HEK293 (cell line): Measurements from ENCODE around the gene ENTREP3.

Experiments
- KLF1 ChIP-seq: fragments of 450-650 bp; formaldehyde crosslinking; IDR thresholded peaks from 2 replicates; pipeline ENCODE4 v1.5.1; 2016; ENCODE audit warnings: missing biosample characterization, missing genetic modification characterization
- KLF10 ChIP-seq: fragments of 450-650 bp; IDR thresholded peaks from 2 replicates; pipeline ENCODE4 v1.5.1; 2018; ENCODE audit warnings: missing biosample characterization, mild to moderate bottlenecking, missing genetic modification characterization
- KLF16 ChIP-seq: fragments of 450-650 bp; formaldehyde crosslinking; IDR thresholded peaks from 2 replicates; pipeline ENCODE4 v1.5.1; 2017; ENCODE audit warnings: missing biosample characterization, missing genetic modification characterization
- YY2 ChIP-seq: fragments of 450-650 bp; formaldehyde crosslinking; IDR thresholded peaks from 2 replicates; pipeline ENCODE4 v1.5.1; 2016; ENCODE audit warnings: missing biosample characterization, missing genetic modification characterization
- ZBTB8A ChIP-seq: fragments of 450-650 bp; formaldehyde crosslinking; IDR thresholded peaks from 2 replicates; pipeline ENCODE4 v1.5.1; 2016; ENCODE audit warnings: missing biosample characterization, missing genetic modification characterization
- ZNF202 ChIP-seq: fragments of 450-650 bp; formaldehyde crosslinking; IDR thresholded peaks from 2 replicates; pipeline ENCODE4 v1.5.1; 2016; ENCODE audit warnings: missing biosample characterization, missing genetic modification characterization, borderline replicate concordance
- ZNF549 ChIP-seq: fragments of 450-650 bp; IDR thresholded peaks from 2 replicates; pipeline ENCODE4 v1.5.1; 2018; ENCODE audit warnings: missing biosample characterization, missing genetic modification characterization, mild to moderate bottlenecking, inconsistent platforms, moderate library complexity
- ZNF571 ChIP-seq: fragments of 450-650 bp; formaldehyde crosslinking; IDR thresholded peaks from 2 replicates; pipeline ENCODE4 v1.5.0; 2017; ENCODE audit warnings: missing biosample characterization, missing genetic modification characterization
- ZNF776 ChIP-seq: fragments of 450-650 bp; formaldehyde crosslinking; IDR thresholded peaks from 2 replicates; pipeline ENCODE4 v1.5.0; 2017; ENCODE audit warnings: missing biosample characterization, missing genetic modification characterization, borderline replicate concordance
- ZNF777 ChIP-seq: fragments of 450-650 bp; formaldehyde crosslinking; IDR thresholded peaks from 2 replicates; pipeline ENCODE4 v1.5.1; 2017; ENCODE audit warnings: missing biosample characterization, missing genetic modification characterization, borderline replicate concordance
- ZNF785 ChIP-seq: fragments of 450-650 bp; formaldehyde crosslinking; IDR thresholded peaks from 2 replicates; pipeline ENCODE4 v1.5.1; 2016; ENCODE audit warnings: missing biosample characterization, missing genetic modification characterization
- TF ChIP-seq, protein P1 (sequence below): fragments of 450-650 bp; formaldehyde crosslinking; conservative IDR thresholded peaks from 2 replicates; pipeline ENCODE4 v1.5.1; 2016; ENCODE audit warnings: low read depth, missing biosample characterization, missing genetic modification characterization
- TF ChIP-seq, protein P2 (sequence below): fragments of 450-650 bp; formaldehyde crosslinking; IDR thresholded peaks from 2 replicates; pipeline ENCODE4 v1.5.1; 2016; ENCODE audit warnings: missing biosample characterization, missing genetic modification characterization
- TF ChIP-seq, protein P3 (sequence below): fragments of 450-650 bp; formaldehyde crosslinking; IDR thresholded peaks from 2 replicates; pipeline ENCODE4 v1.5.1; 2016; ENCODE audit warnings: missing biosample characterization, missing genetic modification characterization

DNA sequence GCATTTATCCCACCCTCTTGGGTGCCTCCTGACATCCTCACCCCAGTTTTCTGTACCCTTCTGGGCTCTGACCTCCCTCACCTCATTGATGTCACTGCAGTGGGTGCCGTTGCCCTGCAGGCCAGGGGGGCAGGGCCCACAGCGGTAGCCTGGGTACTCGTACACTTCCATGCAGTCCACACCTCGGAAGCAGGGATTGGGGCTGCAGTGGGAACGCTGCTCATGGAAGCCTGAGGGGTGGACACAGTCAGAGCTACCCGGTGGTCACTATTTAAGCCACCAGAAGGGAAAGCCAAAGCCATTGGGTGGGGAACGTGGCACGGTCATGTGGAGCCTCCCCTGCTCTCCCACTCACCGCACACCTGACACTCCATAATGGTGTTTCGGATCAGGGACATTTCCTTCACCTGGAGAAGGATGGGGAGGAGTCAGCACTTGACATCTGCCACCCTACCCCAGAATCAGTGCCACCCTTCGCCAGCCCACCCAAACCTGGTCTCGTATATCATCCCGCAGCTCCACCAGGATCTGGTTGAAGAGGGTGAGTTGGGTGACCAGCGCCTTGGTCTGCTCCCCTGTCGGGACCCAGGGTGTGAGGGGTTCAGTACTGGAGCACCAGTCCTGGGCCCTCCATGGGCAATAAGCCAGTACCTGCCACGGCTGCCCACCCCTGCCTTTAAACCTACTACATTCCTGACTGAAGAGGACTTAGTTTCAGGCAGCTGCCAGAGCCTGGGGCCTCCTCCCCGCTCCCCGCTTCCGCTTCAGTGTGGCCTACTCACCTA lies 52.4 kb downstream of the ENTREP3 start:
- TF ChIP-seq, protein P1, sequence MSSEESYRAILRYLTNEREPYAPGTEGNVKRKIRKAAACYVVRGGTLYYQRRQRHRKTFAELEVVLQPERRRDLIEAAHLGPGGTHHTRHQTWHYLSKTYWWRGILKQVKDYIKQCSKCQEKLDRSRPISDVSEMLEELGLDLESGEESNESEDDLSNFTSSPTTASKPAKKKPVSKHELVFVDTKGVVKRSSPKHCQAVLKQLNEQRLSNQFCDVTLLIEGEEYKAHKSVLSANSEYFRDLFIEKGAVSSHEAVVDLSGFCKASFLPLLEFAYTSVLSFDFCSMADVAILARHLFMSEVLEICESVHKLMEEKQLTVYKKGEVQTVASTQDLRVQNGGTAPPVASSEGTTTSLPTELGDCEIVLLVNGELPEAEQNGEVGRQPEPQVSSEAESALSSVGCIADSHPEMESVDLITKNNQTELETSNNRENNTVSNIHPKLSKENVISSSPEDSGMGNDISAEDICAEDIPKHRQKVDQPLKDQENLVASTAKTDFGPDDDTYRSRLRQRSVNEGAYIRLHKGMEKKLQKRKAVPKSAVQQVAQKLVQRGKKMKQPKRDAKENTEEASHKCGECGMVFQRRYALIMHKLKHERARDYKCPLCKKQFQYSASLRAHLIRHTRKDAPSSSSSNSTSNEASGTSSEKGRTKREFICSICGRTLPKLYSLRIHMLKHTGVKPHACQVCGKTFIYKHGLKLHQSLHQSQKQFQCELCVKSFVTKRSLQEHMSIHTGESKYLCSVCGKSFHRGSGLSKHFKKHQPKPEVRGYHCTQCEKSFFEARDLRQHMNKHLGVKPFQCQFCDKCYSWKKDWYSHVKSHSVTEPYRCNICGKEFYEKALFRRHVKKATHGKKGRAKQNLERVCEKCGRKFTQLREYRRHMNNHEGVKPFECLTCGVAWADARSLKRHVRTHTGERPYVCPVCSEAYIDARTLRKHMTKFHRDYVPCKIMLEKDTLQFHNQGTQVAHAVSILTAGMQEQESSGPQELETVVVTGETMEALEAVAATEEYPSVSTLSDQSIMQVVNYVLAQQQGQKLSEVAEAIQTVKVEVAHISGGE (tag by site-specific recombination) = no peak
- TF ChIP-seq, protein P2, sequence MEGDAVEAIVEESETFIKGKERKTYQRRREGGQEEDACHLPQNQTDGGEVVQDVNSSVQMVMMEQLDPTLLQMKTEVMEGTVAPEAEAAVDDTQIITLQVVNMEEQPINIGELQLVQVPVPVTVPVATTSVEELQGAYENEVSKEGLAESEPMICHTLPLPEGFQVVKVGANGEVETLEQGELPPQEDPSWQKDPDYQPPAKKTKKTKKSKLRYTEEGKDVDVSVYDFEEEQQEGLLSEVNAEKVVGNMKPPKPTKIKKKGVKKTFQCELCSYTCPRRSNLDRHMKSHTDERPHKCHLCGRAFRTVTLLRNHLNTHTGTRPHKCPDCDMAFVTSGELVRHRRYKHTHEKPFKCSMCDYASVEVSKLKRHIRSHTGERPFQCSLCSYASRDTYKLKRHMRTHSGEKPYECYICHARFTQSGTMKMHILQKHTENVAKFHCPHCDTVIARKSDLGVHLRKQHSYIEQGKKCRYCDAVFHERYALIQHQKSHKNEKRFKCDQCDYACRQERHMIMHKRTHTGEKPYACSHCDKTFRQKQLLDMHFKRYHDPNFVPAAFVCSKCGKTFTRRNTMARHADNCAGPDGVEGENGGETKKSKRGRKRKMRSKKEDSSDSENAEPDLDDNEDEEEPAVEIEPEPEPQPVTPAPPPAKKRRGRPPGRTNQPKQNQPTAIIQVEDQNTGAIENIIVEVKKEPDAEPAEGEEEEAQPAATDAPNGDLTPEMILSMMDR (tag by site-specific recombination) = no peak
- no peak for TF ChIP-seq ZNF776 (tag by site-specific recombination)
- TF ChIP-seq, protein P3, sequence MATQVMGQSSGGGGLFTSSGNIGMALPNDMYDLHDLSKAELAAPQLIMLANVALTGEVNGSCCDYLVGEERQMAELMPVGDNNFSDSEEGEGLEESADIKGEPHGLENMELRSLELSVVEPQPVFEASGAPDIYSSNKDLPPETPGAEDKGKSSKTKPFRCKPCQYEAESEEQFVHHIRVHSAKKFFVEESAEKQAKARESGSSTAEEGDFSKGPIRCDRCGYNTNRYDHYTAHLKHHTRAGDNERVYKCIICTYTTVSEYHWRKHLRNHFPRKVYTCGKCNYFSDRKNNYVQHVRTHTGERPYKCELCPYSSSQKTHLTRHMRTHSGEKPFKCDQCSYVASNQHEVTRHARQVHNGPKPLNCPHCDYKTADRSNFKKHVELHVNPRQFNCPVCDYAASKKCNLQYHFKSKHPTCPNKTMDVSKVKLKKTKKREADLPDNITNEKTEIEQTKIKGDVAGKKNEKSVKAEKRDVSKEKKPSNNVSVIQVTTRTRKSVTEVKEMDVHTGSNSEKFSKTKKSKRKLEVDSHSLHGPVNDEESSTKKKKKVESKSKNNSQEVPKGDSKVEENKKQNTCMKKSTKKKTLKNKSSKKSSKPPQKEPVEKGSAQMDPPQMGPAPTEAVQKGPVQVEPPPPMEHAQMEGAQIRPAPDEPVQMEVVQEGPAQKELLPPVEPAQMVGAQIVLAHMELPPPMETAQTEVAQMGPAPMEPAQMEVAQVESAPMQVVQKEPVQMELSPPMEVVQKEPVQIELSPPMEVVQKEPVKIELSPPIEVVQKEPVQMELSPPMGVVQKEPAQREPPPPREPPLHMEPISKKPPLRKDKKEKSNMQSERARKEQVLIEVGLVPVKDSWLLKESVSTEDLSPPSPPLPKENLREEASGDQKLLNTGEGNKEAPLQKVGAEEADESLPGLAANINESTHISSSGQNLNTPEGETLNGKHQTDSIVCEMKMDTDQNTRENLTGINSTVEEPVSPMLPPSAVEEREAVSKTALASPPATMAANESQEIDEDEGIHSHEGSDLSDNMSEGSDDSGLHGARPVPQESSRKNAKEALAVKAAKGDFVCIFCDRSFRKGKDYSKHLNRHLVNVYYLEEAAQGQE (tag by site-specific recombination) = no peak
- TF ChIP-seq ZNF571 (tag by site-specific recombination) = no peak
- TF ChIP-seq ZBTB8A (tag by site-specific recombination) = no peak
- TF ChIP-seq KLF16 (tag by site-specific recombination) = no peak
- TF ChIP-seq KLF1 (tag by site-specific recombination) = no peak
- no peak for TF ChIP-seq KLF10
- no peak for TF ChIP-seq ZNF777
- no peak for TF ChIP-seq ZNF202 (tag by site-specific recombination)
- TF ChIP-seq ZNF785 (tag by site-specific recombination) = no peak
- no peak for TF ChIP-seq ZNF549
- no peak for TF ChIP-seq YY2 (tag by site-specific recombination)
